Esophagus squamous epithelium (tissue), 5 donors: ENCODE measurements around the gene PLEKHJ1. TPM values are rescaled to one million over a fixed set of nuclear protein-coding genes. Genes with fewer than 3 reads are reported as not detected.
A peak's percentile ranks its signal among the peaks of the same experiment; 100 is the strongest.

ENCODE experiments used
- DNase-seq: peaks from one replicate; lab custom pipeline; 2025; lab: John Stamatoyannopoulos, UW
- H3K27ac ChIP-seq, 4 donors: fragments of 200-600 bp; sonication (generic); one replicate each; pipeline ENCODE4 v1.5.1; 2016 to 2019; ENCODE audit warnings: mild to moderate bottlenecking in 1 of 4
- H3K27me3 ChIP-seq, 4 donors: fragments of 200-600 bp; sonication (generic); 1 replicate in 3 of 4; 2 replicates in 1 of 4; pipeline versions ENCODE4 v1.5.1 to v1.6.0; 2017 to 2021; ENCODE audit warnings: antibody characterized with exemption in 1 of 4
- H3K36me3 ChIP-seq, 3 donors: fragments of 200-600 bp; sonication (generic); one replicate each; pipeline ENCODE4 v1.5.1; 2016 to 2019
- H3K4me1 ChIP-seq, 3 donors: fragments of 200-600 bp; sonication (generic); one replicate each; pipeline ENCODE4 v1.5.1; 2017 to 2019
- H3K4me3 ChIP-seq, 4 donors: fragments of 200-600 bp; sonication (generic); 1 replicate in 3 of 4; 2 replicates in 1 of 4; pipeline ENCODE4 v1.5.1; 2016 to 2019; ENCODE audit warnings: mild to moderate bottlenecking in 2 of 4, moderate library complexity in 1 of 4
- H3K9me3 ChIP-seq, 3 donors: fragments of 200-600 bp; sonication (generic); one replicate each; pipeline ENCODE4 v1.5.1; 2016 to 2019
- POLR2A ChIP-seq, 4 donors: fragments of 450-650 bp; IDR thresholded peaks; one replicate each; pipeline ENCODE4 v1.6.1; 2017; ENCODE audit warnings: antibody characterized with exemption in 4 of 4, mild to moderate bottlenecking in 4 of 4, moderate library complexity in 3 of 4
- WGBS, 2 donors: methylation state at CpG; one replicate each; pipeline ENCODE4 v1.1.5; 2018; 5-methylcytosine and 5-hydroxymethylcytosine counted together
- intact Hi-C: fragments of 100-400 bp; cut with DNase I; formaldehyde crosslinking; loops from one replicate; pipeline ENCODE4 v1.15.0; 2022
- total RNA-seq, 4 donors: library from RNA; depleted of rRNA; stranded (reverse); fragments of >200 nt; gene quantifications; one replicate each; pipeline ENCODE4 v1.1.0, GENCODE V29; 2016
- TF ChIP-seq, protein P1 (sequence below), 6 experiments: fragments of 450-650 bp in 4 of 6; fragments of 200-600 bp in 2 of 6; sonication (generic) in 2 of 6; IDR thresholded peaks; one replicate each; pipeline ENCODE4 v1.5.1; 2016 to 2019; ENCODE audit warnings: antibody characterized with exemption in 6 of 6, mild to moderate bottlenecking in 4 of 6, moderate library complexity in 4 of 6
- donor health status: DM: yes; HTN: yes; CAD: no.

The PLEKHJ1 gene
- total RNA-seq, 4 donors from 2014 or later, result 44.8 to 56.5 (median 48.8) TPM

DNA sequence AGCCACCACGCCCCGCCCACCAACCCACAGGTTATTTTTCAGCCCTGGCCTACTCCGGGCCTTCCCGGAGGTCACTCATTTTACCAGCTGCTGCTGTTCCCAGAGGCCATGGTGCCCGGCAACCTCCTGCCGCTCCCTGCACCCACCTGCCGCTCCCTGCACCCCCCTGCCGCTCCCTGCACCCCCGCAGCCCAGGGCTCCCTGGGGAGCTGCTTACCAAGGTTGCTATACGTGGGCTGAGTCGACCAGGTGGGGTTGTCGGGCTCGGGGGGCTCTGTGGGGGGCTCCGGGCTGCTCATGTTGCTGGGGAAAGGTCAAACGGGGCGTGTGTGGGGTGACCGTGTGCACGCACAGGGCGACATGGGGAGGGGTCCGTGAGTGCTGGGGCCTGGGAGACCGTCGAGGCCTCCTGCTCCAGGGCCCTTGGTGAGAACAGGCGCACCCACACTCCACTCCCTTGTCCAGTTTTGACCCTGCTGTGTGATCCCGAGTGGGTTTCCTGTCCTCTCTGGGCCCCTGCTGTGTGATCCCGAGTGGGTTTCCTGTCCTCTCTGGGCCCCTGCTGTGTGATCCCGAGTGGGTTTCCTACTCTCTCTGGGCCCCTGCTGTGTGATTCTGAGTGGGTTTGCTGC is 44.6 kb upstream of the PLEKHJ1 start:
- intact Hi-C loops, result loop anchor here (10.0 kb wide), 2 partner anchors 114 to 344 kb away; no protein-coding TSS in a partner anchor
- H3K27me3 ChIP-seq, result peaks cover 0 to 20% (median 0%) of the 10 kb centered on the region in 4 donors
- no peaks in the 10 kb centered on the region for H3K9me3 ChIP-seq
- WGBS, 2 donors, result 49 to 73% methylated on average over 11 to 12 of the region's 26 CpGs
- no peak for DNase-seq
- peaks cover 7 to 26% (median 17%) of the 10 kb centered on the region in 3 donors for H3K4me1 ChIP-seq
- TF ChIP-seq, protein P1, sequence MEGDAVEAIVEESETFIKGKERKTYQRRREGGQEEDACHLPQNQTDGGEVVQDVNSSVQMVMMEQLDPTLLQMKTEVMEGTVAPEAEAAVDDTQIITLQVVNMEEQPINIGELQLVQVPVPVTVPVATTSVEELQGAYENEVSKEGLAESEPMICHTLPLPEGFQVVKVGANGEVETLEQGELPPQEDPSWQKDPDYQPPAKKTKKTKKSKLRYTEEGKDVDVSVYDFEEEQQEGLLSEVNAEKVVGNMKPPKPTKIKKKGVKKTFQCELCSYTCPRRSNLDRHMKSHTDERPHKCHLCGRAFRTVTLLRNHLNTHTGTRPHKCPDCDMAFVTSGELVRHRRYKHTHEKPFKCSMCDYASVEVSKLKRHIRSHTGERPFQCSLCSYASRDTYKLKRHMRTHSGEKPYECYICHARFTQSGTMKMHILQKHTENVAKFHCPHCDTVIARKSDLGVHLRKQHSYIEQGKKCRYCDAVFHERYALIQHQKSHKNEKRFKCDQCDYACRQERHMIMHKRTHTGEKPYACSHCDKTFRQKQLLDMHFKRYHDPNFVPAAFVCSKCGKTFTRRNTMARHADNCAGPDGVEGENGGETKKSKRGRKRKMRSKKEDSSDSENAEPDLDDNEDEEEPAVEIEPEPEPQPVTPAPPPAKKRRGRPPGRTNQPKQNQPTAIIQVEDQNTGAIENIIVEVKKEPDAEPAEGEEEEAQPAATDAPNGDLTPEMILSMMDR (IDR thresholded peaks at IDR 0.05), result no peak
- no peak for TF ChIP-seq POLR2A (IDR thresholded peaks at IDR 0.05)
- H3K27ac ChIP-seq, result no peak overlapping the region
- no peak overlapping the region for H3K4me3 ChIP-seq
- H3K36me3 ChIP-seq, result peaks cover 0 to 10% (median 0%) of the 10 kb centered on the region in 3 donors

DNA sequence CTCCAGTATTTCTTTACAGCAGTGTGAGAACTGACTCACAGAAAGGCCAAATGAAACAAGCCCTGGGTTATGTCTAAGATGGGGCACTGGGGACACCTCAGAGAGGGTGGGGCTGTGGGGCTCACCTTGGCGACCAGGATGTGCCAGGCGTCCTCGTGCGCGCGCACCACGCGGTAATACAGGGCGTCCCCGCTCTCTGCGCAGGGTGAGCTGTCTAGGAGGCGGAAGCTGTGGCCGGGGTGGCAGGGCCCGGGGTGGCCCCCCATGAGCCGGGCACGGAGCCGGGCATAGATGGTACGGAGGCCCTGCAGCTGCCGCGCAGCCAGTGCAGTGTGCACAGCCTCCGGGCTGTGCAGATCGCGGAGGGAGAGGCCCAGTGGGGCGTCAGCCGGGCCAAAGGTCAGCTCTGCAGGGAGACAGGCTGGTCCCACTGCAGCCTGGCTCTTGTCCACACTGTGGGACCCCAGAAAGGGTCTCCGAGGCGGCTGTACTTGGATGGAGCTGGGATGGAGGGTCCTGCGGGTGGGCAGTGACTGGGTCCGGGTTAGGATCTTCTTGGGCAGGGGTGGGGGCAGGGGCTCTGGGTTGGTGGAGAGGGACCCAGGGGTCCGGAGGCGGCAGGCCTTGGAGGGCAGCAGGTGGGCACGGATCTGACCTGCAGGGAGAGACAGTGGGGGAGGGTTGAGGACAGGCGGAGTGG is 42.5 kb upstream of the PLEKHJ1 start:
- no peak for DNase-seq
- H3K36me3 ChIP-seq, result peaks cover 0 to 23% (median 0%) of the 10 kb centered on the region in 3 donors
- peaks cover 25 to 48% (median 33%) of the 10 kb centered on the region in 3 donors for H3K4me1 ChIP-seq
- H3K9me3 ChIP-seq, result no peaks in the 10 kb centered on the region
- 80% methylated on average over 15 of the region's 33 CpGs; no CpG with 5 or more reads in 1 of the 2 donors for WGBS, 2 donors
- H3K27ac ChIP-seq, result no peak overlapping the region
- no peak overlapping the region for H3K4me3 ChIP-seq
- H3K27me3 ChIP-seq, result peaks cover 0 to 18% (median 0%) of the 10 kb centered on the region in 4 donors
- no peak for TF ChIP-seq POLR2A (IDR thresholded peaks at IDR 0.05)
- TF ChIP-seq, protein P1 (IDR thresholded peaks at IDR 0.05), result no peak
- intact Hi-C loops, result no loop called here

DNA sequence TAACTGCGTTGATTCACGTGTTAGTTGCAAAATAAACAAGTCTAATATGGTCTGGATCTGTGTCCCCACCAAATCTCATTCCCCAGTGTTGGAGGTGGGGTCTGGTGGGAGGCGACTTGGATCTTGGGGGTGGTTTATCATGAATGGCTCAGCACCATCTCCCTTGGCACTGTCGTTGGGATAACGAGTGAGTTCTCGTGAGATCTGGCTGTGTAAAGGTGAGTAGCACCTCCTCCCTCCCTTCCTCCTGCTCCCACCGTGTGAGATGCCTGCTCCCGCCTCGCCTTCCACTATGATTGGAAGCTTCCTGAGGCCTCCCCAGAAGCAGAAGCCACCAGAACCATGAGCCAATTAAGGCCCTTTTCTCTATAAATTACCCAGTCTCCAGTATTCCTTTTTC is 41.0 kb upstream of the PLEKHJ1 start:
- Histone ChIP-seq H3K9me3 (no peaks in the 10 kb centered on the region), H3K27me3 (peaks cover 0 to 6% (median 0%) of the 10 kb centered on the region in 4 donors), H3K4me3 (no peak overlapping the region), H3K36me3 (peaks cover 8 to 38% (median 9%) of the 10 kb centered on the region in 3 donors), H3K4me1 (peaks cover 39 to 53% (median 43%) of the 10 kb centered on the region in 3 donors), H3K27ac (no peak overlapping the region)
- intact Hi-C loops, result no loop called here
- 71 to 79% methylated on average over 9 of the region's 9 CpGs for WGBS, 2 donors
- no peak for DNase-seq
- TF ChIP-seq, protein P1 (IDR thresholded peaks at IDR 0.05), result no peak
- no peak for TF ChIP-seq POLR2A (IDR thresholded peaks at IDR 0.05)

DNA sequence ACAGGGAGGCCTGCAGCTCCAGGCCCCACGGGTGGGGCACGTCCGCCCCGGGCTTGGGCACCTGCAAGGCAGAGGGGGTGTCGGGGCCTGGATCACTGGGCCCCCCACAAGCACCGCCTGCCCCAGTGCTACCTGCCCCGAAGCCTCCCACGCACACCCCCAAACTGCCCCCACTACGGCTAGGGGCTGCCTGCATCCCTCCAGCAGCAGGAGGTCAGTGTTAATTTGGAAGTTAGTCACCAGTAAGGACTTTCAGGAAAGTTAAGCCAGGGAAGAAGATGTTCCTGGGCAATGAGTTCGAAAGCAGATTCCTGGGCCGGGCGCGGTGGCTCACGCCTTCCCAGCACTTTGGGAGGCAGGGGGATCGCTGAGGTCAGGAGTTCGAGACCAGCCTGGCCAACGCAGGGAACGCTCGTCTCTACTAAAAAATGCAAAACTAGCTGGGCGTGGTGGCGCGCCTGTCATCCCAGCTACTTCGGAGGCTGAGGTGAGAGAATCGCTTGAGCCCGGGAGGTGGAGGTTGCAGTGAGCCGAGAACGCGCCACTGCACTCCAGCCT is 40.4 kb upstream of the PLEKHJ1 start:
- 91 to 92% methylated on average over 19 of the region's 28 CpGs for WGBS, 2 donors
- peak overlapping the region in 2 of 4 donors; percentile 5 to 50 for H3K27ac ChIP-seq
- TF ChIP-seq POLR2A (IDR thresholded peaks at IDR 0.05), result no peak
- TF ChIP-seq, protein P1 (IDR thresholded peaks at IDR 0.05), result no peak
- no peak overlapping the region for H3K4me3 ChIP-seq
- H3K4me1 ChIP-seq, result peaks cover 43 to 53% (median 45%) of the 10 kb centered on the region in 3 donors
- intact Hi-C loops, result no loop called here
- H3K9me3 ChIP-seq, result no peaks in the 10 kb centered on the region
- peaks cover 10 to 44% (median 14%) of the 10 kb centered on the region in 3 donors for H3K36me3 ChIP-seq
- no peaks in the 10 kb centered on the region for H3K27me3 ChIP-seq
- DNase-seq, result no peak
